Glutamatergic neuron (in vitro differentiated cells): ENCODE results near the gene WDR91. TPM values are rescaled to one million over a fixed set of nuclear protein-coding genes. Genes with fewer than 3 reads are reported as not detected.

Experiments used
- DNase-seq: peaks from one replicate; pipeline ENCODE4 v3.0.0; 2022
- H3K27ac Mint-ChIP-seq: one replicate; pipeline ENCODE4 v1.8.0; 2020; ENCODE audit warnings: mild to moderate bottlenecking, mixed read lengths, inconsistent platforms; ENCODE audit not compliant: unreplicated experiment
- H3K27me3 Mint-ChIP-seq: one replicate; pipeline ENCODE4 v1.8.0; 2020; ENCODE audit warnings: mild to moderate bottlenecking, moderate library complexity, mixed read lengths, inconsistent platforms; ENCODE audit not compliant: unreplicated experiment
- H3K36me3 Mint-ChIP-seq: one replicate; pipeline ENCODE4 v1.8.0; 2020; ENCODE audit warnings: mild to moderate bottlenecking, mixed read lengths, inconsistent platforms; ENCODE audit not compliant: unreplicated experiment
- H3K4me1 Mint-ChIP-seq: one replicate; pipeline ENCODE4 v1.8.0; 2020; ENCODE audit warnings: mild to moderate bottlenecking, low read depth, mixed read lengths, inconsistent platforms; ENCODE audit not compliant: unreplicated experiment
- H3K4me3 Mint-ChIP-seq: one replicate; pipeline ENCODE4 v1.8.0; 2020; ENCODE audit warnings: mild to moderate bottlenecking, mixed read lengths, inconsistent platforms; ENCODE audit not compliant: unreplicated experiment
- H3K9me3 Mint-ChIP-seq: one replicate; pipeline ENCODE4 v1.8.0; 2020; ENCODE audit warnings: mild to moderate bottlenecking, moderate library complexity, mixed read lengths, inconsistent platforms; ENCODE audit not compliant: unreplicated experiment
- total RNA-seq: library from RNA; stranded (reverse); fragmentation: NEBNext Ultra II Directional; extraction: Animal tissue kit (Norgen Biotek cat#: 25700); gene quantifications from one replicate; pipeline ENCODE4 v1.2.1, GENCODE V29; 2021; ENCODE audit not compliant: unreplicated experiment
- TF ChIP-seq, protein P1 (sequence below): fragments of 200-600 bp; sonication (generic); IDR thresholded peaks from one replicate; pipeline ENCODE4 v1.5.0; 2021; ENCODE audit not compliant: partially characterized antibody, unreplicated experiment

The WDR91 gene
- total RNA-seq, 1 donor from 2014 or later: 24.5 TPM

DNA sequence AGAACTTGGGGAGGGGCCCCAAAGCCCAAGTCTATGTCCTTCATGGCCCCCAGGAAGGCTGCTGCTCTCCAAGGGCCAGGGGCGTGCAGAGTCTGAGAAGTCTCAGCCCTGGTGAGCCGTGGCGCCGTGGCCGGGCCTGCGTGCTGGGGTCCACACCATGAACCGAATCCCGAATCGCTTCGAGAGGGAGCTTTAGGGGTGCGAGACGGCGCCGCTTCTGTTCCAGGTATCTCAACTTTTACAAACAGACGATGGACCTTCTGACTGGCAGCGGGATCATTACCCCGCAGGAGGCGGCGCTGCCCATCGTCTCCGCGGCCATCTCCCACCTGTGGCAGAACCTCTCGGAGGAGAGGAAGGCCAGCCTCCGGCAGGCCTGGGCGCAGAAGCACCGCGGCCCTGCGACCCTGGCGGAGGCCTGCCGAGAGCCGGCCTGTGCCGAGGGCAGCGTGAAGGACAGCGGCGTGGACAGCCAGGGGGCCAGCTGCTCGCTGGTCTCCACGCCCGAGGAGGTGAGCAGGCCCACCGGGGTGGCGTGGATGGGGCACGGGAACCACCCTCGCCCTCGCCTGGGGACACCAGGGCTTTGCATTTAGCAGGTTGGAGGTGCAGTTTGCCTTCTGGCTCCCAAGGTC is 35.0 kb upstream of the WDR91 start:
- Mint-ChIP-seq H3K27me3 (no peaks in the 10 kb centered on the region), H3K4me1 (no peaks in the 10 kb centered on the region), H3K4me3 (no peak overlapping the region), H3K27ac (no peak overlapping the region), H3K36me3 (peaks cover 4% of the 10 kb centered on the region), H3K9me3 (peaks cover 1% of the 10 kb centered on the region)
- TF ChIP-seq, protein P1, sequence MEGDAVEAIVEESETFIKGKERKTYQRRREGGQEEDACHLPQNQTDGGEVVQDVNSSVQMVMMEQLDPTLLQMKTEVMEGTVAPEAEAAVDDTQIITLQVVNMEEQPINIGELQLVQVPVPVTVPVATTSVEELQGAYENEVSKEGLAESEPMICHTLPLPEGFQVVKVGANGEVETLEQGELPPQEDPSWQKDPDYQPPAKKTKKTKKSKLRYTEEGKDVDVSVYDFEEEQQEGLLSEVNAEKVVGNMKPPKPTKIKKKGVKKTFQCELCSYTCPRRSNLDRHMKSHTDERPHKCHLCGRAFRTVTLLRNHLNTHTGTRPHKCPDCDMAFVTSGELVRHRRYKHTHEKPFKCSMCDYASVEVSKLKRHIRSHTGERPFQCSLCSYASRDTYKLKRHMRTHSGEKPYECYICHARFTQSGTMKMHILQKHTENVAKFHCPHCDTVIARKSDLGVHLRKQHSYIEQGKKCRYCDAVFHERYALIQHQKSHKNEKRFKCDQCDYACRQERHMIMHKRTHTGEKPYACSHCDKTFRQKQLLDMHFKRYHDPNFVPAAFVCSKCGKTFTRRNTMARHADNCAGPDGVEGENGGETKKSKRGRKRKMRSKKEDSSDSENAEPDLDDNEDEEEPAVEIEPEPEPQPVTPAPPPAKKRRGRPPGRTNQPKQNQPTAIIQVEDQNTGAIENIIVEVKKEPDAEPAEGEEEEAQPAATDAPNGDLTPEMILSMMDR: no peak
- no peak for DNase-seq

DNA sequence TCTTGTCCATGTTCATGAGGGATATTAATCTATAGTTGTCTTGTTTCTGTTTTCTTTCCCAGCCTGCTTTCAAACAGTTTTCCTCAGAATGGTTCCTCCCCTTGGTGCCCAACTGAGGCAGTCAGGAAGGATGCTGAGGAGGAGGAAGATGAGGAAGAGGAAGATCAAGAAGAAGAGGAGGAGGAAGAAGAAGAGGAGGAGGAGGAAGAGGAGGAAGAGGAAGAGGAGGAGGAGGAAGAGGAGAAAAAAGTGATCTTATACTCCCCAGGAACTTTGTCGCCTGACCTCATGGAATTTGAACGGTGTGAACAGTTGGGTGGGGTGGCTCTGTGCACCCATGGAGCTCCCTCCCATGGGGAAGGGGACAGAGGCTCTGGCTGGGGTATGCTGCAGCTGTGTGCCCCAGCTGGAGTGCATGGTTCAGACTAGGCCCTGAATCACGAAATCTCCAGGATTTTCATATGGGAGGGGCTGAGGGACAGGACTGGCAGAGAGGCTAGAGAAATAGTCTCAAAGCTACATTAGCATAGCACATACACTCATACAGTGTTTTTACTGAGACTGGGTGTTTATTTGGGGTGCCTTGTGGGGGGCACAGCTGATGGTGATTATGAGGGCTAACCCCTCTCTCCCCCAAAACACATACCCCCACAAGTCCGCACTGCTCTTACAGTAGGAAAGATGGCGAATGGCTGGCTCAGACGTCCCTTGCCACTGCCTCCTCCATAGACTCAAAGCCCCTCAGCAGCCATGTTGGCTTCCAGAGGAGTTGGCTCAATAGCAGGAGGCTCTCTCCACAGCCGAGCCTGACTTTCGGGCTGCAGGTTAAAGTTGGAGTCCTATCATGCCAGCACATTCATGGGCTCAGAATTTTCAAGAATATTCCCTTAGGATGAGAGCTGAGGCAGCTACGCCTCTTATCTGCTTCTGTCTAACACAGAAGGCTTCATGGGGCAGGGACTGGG is 34.2 kb upstream of the WDR91 start:
- H3K36me3 Mint-ChIP-seq: peaks cover 4% of the 10 kb centered on the region
- no peaks in the 10 kb centered on the region for H3K27me3 Mint-ChIP-seq
- TF ChIP-seq, protein P1: no peak
- H3K9me3 Mint-ChIP-seq: peaks cover 1% of the 10 kb centered on the region
- H3K4me1 Mint-ChIP-seq: no peaks in the 10 kb centered on the region
- no peak overlapping the region for H3K27ac Mint-ChIP-seq
- DNase-seq: no peak
- H3K4me3 Mint-ChIP-seq: no peak overlapping the region

DNA sequence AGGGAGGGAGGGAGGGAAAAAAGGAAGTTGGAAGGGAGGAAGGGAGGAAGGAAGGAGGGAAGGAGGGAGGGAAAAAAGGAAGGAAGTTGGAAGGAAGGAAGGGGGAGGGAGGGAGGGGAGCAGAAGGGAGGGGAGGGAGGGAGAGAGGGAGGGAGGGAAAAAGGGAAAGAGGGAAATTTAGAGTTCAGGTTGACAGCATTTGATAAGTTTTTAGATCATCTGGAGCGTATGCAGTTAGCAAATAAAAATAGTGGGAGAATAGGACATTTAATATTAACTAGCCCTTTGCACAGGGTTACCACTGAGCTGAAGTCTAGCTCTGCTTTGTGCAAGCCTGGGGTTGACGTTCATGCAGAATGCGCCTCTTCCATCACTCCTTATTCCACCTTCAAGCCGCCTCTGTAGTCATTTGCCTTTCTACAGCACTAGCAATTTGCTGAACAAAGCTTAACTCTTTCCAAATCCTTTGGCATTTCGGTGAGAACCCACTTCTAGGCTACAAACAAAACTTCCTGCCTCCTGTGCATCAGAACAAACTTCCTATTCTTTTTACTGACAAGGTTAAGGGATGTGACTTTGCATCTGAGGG is 30.9 kb upstream of the WDR91 start:
- Mint-ChIP-seq H3K27ac (no peak overlapping the region), H3K9me3 (peaks cover 1% of the 10 kb centered on the region), H3K27me3 (peaks cover 2% of the 10 kb centered on the region), H3K4me3 (no peak overlapping the region), H3K4me1 (no peaks in the 10 kb centered on the region), H3K36me3 (peaks cover 1% of the 10 kb centered on the region)
- TF ChIP-seq, protein P1: no peak
- no peak for DNase-seq

DNA sequence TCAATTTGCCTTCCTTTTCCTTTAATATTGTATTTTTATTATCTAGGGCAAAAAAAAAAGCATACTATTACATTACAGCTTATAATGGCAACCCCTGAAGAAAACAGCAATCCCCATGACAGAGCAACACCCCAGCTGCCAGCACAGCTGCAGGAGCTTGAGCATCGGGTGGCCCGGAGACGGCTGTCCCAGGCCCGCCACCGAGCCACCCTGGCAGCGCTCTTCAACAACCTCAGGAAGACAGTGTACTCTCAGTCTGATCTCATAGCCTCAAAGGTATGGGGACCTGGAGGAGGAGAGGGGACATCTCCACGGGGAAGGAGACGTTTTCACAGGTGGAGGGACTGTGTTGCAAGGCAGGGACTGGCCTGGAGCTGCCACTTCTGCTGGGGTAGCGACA is 29.1 kb upstream of the WDR91 start:
- Mint-ChIP-seq H3K36me3 (no peaks in the 10 kb centered on the region), H3K9me3 (peaks cover 1% of the 10 kb centered on the region), H3K4me3 (no peak overlapping the region), H3K4me1 (no peaks in the 10 kb centered on the region), H3K27me3 (peaks cover 2% of the 10 kb centered on the region), H3K27ac (no peak overlapping the region)
- TF ChIP-seq, protein P1: no peak
- no peak for DNase-seq
